Measurements from ENCODE around the gene METAP1.

METAP1 gene

GRCh38 chr4:98959411-98959810, 36.1 kb upstream of the METAP1 start:
- in situ Hi-C loops (cut with MboI; ENCODE audit: low sequenced_read_pairs, unreplicated experiment): no loop called here
- no peak for DNase-seq (ENCODE audit: low spot score)
- no peak for TF ChIP-seq CTCF (IDR thresholded peaks at IDR 0.05; ENCODE audit: borderline replicate concordance, control extremely low read depth, extremely low read depth, insufficient read depth, missing control alignments)

DNA sequence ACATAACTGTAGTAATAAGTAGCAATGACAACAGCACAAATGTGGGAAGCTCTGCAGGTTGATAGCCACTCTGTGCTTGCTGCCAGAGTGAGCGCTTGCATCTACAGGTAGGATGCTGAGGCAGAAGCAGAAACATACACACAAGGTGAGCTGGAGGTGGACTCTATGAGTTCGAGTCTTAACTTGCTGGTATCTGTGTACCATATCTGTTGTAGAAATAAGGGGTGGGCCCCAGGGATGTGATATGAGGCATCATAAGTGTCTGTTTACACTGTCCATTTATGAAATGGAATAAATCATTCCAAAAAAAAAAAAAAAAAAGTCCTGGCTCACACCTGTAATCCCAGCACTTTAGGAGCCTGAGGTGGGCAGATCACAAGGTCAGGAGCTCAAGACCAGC, 33.8 kb upstream of the METAP1 start:
- in situ Hi-C loops (cut with MboI; ENCODE audit: low sequenced_read_pairs, unreplicated experiment): no loop called here
- TF ChIP-seq CTCF (IDR thresholded peaks at IDR 0.05; ENCODE audit: borderline replicate concordance, control extremely low read depth, extremely low read depth, insufficient read depth, missing control alignments): no peak
- DNase-seq (ENCODE audit: low spot score): no peak

GRCh38 chr4:98963538-98964433, 31.7 kb upstream of the METAP1 start:
- no peak for DNase-seq (ENCODE audit: low spot score)
- in situ Hi-C loops (cut with MboI; ENCODE audit: low sequenced_read_pairs, unreplicated experiment): no loop called here
- TF ChIP-seq CTCF (IDR thresholded peaks at IDR 0.05; ENCODE audit: borderline replicate concordance, control extremely low read depth, extremely low read depth, insufficient read depth, missing control alignments): no peak

DNA sequence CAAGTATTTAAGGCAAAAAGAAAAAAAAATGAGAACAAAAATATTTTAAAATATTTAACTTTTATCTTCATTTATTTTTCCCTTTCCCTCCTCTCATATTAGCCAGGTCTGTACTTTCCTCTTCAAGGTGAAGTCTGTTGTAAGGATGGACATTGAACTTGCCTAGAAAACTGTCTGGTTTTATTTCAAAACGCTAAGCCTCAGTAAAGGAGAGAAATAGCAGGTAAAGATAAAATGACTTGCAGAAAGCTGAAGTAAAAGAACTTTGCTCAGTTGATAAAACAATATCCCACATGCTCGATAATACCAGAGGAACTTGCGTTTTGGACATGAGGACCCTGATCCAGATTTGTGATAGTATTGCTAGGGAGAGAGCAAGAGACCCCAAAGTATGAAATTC, 28.6 kb upstream of the METAP1 start:
- no peak for TF ChIP-seq CTCF (IDR thresholded peaks at IDR 0.05; ENCODE audit: borderline replicate concordance, control extremely low read depth, extremely low read depth, insufficient read depth, missing control alignments)
- no peak for DNase-seq (ENCODE audit: low spot score)
- in situ Hi-C loops (cut with MboI; ENCODE audit: low sequenced_read_pairs, unreplicated experiment): no loop called here

- DNase-seq (ENCODE audit: low spot score): no peak
- in situ Hi-C loops (cut with MboI; ENCODE audit: low sequenced_read_pairs, unreplicated experiment): no loop called here
- no peak for TF ChIP-seq CTCF (IDR thresholded peaks at IDR 0.05; ENCODE audit: borderline replicate concordance, control extremely low read depth, extremely low read depth, insufficient read depth, missing control alignments)
Measured at GRCh38 chr4:98967786-98968329, 27.7 kb upstream of the METAP1 start.

DNA sequence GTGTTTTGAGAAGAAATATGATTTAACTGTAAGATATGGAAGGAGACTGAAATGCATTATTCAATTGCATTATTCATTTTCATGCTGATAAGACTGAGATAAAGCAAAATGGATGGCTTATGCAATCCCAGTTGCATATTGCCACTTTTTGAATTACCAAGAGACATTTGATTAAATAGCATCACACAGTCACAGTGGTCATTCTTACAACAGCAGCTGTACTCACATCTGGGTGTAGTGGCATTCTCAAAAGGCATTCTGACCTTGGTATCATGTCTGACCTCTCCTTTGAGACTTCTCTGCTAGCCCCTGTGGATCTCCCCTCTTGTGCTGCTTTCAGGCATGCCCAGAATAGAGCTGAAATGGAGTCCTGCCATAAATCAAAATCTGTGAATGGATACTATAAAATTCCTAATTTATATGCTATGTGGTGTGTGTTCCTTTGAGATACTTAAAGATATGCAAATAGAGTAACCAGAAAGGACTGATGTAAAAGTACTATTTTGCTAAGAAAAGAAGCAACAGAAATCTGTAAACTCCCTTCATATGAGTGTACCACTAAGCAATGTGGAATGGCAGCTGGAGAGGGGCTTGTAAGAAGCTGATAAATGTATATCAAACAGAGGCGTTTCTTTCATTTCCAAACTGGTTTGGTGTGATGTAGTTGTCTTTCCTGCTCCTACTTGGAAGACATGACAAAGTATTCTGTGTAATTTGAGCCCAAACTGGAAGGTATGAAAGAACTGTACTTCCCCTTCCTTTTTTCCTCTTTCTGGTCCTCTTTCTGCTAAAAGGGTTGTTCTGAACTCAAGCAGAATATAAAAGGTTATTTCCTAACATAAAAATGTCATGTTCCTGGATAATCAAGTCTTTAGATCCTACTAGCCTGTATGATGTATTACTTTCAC, 25.4 kb upstream of the METAP1 start:
- in situ Hi-C loops (cut with MboI; ENCODE audit: low sequenced_read_pairs, unreplicated experiment): no loop called here
- no peak for DNase-seq (ENCODE audit: low spot score)
- TF ChIP-seq CTCF (IDR thresholded peaks at IDR 0.05; ENCODE audit: borderline replicate concordance, control extremely low read depth, extremely low read depth, insufficient read depth, missing control alignments): no peak
